ENCODE results near the gene DBN1.

DBN1 gene

DNA sequence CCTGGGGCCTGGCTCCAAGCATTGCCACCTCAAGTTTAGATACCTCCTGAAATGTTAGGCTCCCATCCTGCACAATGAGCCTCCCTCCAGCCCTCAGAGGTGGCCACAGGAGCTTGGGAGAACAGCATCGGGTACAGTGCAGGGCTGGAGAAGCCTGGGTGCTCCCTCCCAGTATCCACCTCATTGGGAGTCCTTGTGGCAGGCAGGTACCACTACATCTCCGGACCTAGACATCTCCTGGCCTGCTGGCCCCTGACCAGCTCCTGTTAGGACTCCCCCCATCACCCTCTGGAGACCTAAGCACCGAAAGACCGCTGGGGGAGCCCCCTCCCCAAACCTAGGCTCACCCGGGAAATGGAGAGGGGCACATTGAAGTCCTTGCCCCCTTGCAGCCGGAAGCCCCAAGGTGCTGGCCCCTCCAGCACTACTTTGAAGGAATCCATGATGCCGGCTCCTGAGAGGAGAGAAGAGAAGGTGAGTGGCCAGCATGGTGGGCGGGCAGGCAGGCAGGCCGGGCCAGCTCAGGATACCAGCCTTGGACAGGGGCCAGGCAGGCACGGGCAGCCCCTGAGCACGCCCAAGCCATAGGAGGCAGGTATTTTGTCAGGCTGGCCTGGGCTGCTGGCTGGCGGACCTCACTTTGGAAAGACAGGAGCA, 22.8 kb upstream of the DBN1 start:
- H3K4me2 ChIP-seq (ENCODE audit: insufficient read depth, low read length), result peak overlapping the region; percentile 94
- no peaks in the 10 kb centered on the region for H3K36me3 ChIP-seq (ENCODE audit: insufficient read depth, low read length)
- no peak for ATAC-seq (ENCODE audit: insufficient read depth, low read depth)
- no peak overlapping the region for H3K27ac ChIP-seq (ENCODE audit: low read length)
- TF ChIP-seq EZH2 (IDR thresholded peaks at IDR 0.05; ENCODE audit: borderline replicate concordance, low read depth, low read length, severe bottlenecking), result no peak
- TF ChIP-seq, protein P1, sequence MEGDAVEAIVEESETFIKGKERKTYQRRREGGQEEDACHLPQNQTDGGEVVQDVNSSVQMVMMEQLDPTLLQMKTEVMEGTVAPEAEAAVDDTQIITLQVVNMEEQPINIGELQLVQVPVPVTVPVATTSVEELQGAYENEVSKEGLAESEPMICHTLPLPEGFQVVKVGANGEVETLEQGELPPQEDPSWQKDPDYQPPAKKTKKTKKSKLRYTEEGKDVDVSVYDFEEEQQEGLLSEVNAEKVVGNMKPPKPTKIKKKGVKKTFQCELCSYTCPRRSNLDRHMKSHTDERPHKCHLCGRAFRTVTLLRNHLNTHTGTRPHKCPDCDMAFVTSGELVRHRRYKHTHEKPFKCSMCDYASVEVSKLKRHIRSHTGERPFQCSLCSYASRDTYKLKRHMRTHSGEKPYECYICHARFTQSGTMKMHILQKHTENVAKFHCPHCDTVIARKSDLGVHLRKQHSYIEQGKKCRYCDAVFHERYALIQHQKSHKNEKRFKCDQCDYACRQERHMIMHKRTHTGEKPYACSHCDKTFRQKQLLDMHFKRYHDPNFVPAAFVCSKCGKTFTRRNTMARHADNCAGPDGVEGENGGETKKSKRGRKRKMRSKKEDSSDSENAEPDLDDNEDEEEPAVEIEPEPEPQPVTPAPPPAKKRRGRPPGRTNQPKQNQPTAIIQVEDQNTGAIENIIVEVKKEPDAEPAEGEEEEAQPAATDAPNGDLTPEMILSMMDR (IDR thresholded peaks at IDR 0.05; ENCODE audit: borderline replicate concordance, extremely low read depth, low read length, poor library complexity, severe bottlenecking), result no peak
- peak overlapping the region; percentile 66; the same call in 1 of the 2 replicates for H3K9ac ChIP-seq (ENCODE audit: low read depth, low read length)
- peaks cover 24% of the 10 kb centered on the region for H3K4me1 ChIP-seq (ENCODE audit: insufficient read depth, low read length)
- H3K27me3 ChIP-seq (ENCODE audit: insufficient read depth, low read length, poor library complexity), result no peaks in the 10 kb centered on the region
- no peak overlapping the region for H2AFZ ChIP-seq (ENCODE audit: low read depth, low read length)
- H3K79me2 ChIP-seq (ENCODE audit: insufficient read depth, low read length), result no peaks in the 10 kb centered on the region
- no peaks in the 10 kb centered on the region for H3K9me3 ChIP-seq (ENCODE audit: insufficient read depth, low read length, severe bottlenecking)
- peaks cover 1% of the 10 kb centered on the region; the same call in 1 of the 2 replicates for H4K20me1 ChIP-seq (ENCODE audit: insufficient read depth, low read length)
- peak overlapping the region in 1 of 2 experiments; percentile 66; a peak in 2 of 4 replicates for H3K4me3 ChIP-seq (ENCODE audit: low read depth in 1 of 2, low read length in 2 of 2)
- DNase-seq, result no peak

DNA sequence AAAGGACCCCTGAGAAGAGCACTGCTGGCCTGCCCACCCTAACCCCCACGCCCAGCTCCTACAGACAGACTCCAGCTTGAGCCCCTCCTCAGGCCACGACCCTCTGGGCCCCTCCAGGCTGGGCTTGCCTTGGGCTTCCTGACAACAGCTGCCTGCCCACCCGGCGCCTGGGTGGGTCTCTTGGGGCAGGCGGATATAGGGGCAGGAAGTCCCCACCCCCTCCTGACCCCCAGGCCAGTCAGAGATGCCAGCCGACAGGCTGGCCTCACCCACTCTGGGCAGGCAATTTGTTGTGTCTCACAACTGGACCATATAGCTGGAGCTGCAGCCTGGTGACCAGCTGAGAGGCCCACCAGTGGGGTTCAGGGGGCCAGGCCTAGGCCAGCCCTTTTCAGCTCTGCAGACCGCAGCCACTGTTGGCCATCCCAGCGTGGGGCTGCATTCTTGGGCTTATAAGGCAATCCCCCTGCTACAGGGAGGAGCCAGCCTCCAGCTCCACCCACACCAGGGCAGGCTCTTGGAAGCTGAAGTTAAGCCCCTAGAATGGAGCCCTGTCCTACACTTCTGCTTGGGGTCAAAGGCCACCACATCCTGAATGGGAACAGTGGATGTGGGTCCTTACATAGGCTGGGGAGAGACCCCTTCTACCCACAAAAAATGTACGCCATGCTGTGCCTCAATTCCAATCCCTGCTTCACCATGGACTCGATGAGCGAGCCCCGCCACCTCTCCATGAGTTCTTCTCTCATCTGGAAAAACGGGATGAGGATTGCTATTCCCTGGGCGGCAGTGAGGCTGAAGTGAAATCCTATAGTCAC, 22.0 kb upstream of the DBN1 start:
- no peaks in the 10 kb centered on the region for H3K79me2 ChIP-seq (ENCODE audit: insufficient read depth, low read length)
- H3K27ac ChIP-seq (ENCODE audit: low read length), result no peak overlapping the region
- H3K4me1 ChIP-seq (ENCODE audit: insufficient read depth, low read length), result peaks cover 20% of the 10 kb centered on the region
- H4K20me1 ChIP-seq (ENCODE audit: insufficient read depth, low read length), result no peaks in the 10 kb centered on the region
- H3K27me3 ChIP-seq (ENCODE audit: insufficient read depth, low read length, poor library complexity), result no peaks in the 10 kb centered on the region
- H3K4me2 ChIP-seq (ENCODE audit: insufficient read depth, low read length), result peak overlapping the region; percentile 94; the same call in 1 of the 2 replicates
- H3K4me3 ChIP-seq (ENCODE audit: low read depth in 1 of 2, low read length in 2 of 2), result no peak overlapping the region
- DNase-seq (no peak), ATAC-seq (ENCODE audit: insufficient read depth, low read depth) (no peak)
- TF ChIP-seq, protein P1 (IDR thresholded peaks at IDR 0.05; ENCODE audit: borderline replicate concordance, extremely low read depth, low read length, poor library complexity, severe bottlenecking), result no peak
- no peak for TF ChIP-seq EZH2 (IDR thresholded peaks at IDR 0.05; ENCODE audit: borderline replicate concordance, low read depth, low read length, severe bottlenecking)
- H3K9me3 ChIP-seq (ENCODE audit: insufficient read depth, low read length, severe bottlenecking), result no peaks in the 10 kb centered on the region
- H3K36me3 ChIP-seq (ENCODE audit: insufficient read depth, low read length), result no peaks in the 10 kb centered on the region
- no peak overlapping the region for H3K9ac ChIP-seq (ENCODE audit: low read depth, low read length)
- H2AFZ ChIP-seq (ENCODE audit: low read depth, low read length), result no peak overlapping the region

DNA sequence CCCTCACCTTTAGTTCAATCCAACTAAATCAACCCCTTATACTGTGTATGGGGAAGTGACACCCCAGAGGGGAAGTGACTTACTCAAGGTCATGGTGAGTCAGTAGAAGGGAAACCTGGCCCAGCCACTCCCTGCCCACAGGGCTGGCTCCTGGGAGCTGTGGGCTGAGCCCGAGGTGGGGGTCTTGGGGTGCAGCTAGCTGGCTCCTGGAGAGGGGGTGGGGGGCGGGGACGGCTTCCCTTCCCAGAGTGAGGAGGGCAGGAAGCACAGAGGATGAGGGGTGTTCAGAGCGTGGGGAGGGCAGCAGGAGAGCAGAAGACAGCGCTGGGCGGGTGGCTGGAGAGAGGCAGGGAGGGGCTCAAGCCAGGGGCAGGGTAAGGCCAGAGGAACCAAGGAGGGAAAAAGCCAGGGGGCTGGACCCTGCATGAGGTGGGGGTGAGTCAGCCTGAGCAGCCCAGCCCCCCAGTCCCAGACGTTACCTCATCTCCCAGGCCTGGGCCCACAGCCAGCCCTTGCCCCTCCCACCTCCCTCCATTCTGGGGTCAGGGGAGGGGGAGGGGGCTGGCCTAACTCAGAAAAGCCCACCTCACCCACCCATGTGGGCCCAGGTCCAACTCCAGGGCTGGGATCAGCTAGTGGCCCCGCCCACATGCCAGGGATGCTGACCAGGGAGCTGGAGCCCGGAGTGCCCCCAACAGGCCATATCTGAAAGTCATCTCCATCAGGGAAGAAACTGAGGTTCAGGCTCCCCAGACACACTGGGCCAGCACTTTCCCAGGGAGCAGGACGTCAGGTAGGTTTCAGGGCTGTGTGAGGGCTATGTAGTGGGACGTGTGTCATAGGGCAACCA, 21.1 kb upstream of the DBN1 start:
- no peaks in the 10 kb centered on the region for H3K27me3 ChIP-seq (ENCODE audit: insufficient read depth, low read length, poor library complexity)
- no peaks in the 10 kb centered on the region for H3K36me3 ChIP-seq (ENCODE audit: insufficient read depth, low read length)
- H3K4me1 ChIP-seq (ENCODE audit: insufficient read depth, low read length), result peaks cover 20% of the 10 kb centered on the region
- no peak overlapping the region for H3K27ac ChIP-seq (ENCODE audit: low read length)
- no peaks in the 10 kb centered on the region for H3K79me2 ChIP-seq (ENCODE audit: insufficient read depth, low read length)
- H3K4me3 ChIP-seq (ENCODE audit: low read depth in 1 of 2, low read length in 2 of 2), result no peak overlapping the region
- H3K9ac ChIP-seq (ENCODE audit: low read depth, low read length), result no peak overlapping the region
- H4K20me1 ChIP-seq (ENCODE audit: insufficient read depth, low read length), result no peaks in the 10 kb centered on the region
- no peak for DNase-seq
- H2AFZ ChIP-seq (ENCODE audit: low read depth, low read length), result no peak overlapping the region
- no peak for ATAC-seq (ENCODE audit: insufficient read depth, low read depth)
- H3K9me3 ChIP-seq (ENCODE audit: insufficient read depth, low read length, severe bottlenecking), result no peaks in the 10 kb centered on the region
- H3K4me2 ChIP-seq (ENCODE audit: insufficient read depth, low read length), result no peak overlapping the region
- TF ChIP-seq EZH2 (IDR thresholded peaks at IDR 0.05; ENCODE audit: borderline replicate concordance, low read depth, low read length, severe bottlenecking), result no peak
- TF ChIP-seq, protein P1 (IDR thresholded peaks at IDR 0.05; ENCODE audit: borderline replicate concordance, extremely low read depth, low read length, poor library complexity, severe bottlenecking), result peak; percentile 26
